HG03571 (cell line): ENCODE data around the gene SPINK2.

Experiments
- ATAC-seq: cut with Tn5 transposase; IDR thresholded peaks from one replicate; pipeline ENCODE4 v1.9.1; 2021; ENCODE audit not compliant: unreplicated experiment

Gene SPINK2

GRCh38 chr4:56821381-56822243, at the start of gene SPINK2:
TSS of gene SPINK2 (minus strand) at chr4:56821701. CDS start at chr4:56821662, 39 bp downstream.
- no peak for ATAC-seq

- no peak for ATAC-seq
Observed at GRCh38 chr4:56870946-56871345, 49.4 kb upstream of the SPINK2 start.

- ATAC-seq: no peak
Observed at GRCh38 chr4:56863441-56864139, 42.1 kb upstream of the SPINK2 start.

GRCh38 chr4:56861360-56861759, 39.9 kb upstream of the SPINK2 start:
- ATAC-seq: no peak

GRCh38 chr4:56860781-56861180, 39.3 kb upstream of the SPINK2 start:
- ATAC-seq: no peak

GRCh38 chr4:56859841-56860240, 38.3 kb upstream of the SPINK2 start:
- peak; percentile 45 for ATAC-seq

GRCh38 chr4:56857601-56858309, 36.3 kb upstream of the SPINK2 start:
- ATAC-seq: no peak

- ATAC-seq: no peak
Observed at GRCh38 chr4:56856656-56857055, 35.2 kb upstream of the SPINK2 start.

GRCh38 chr4:56850910-56851309, 29.4 kb upstream of the SPINK2 start:
- ATAC-seq: no peak

- no peak for ATAC-seq
Observed at GRCh38 chr4:56844802-56845580, 23.5 kb upstream of the SPINK2 start.

- ATAC-seq: no peak
Observed at GRCh38 chr4:56843421-56843899, 22.0 kb upstream of the SPINK2 start.

GRCh38 chr4:56840559-56840958, 19.1 kb upstream of the SPINK2 start:
- no peak for ATAC-seq

GRCh38 chr4:56828784-56829535, 7.5 kb upstream of the SPINK2 start:
- peak; percentile 51 for ATAC-seq

- no peak for ATAC-seq
Observed at GRCh38 chr4:56823933-56824600, 2.6 kb upstream of the SPINK2 start.

- ATAC-seq: no peak
Observed at GRCh38 chr4:56818797-56819196, 2.7 kb downstream of the SPINK2 start.

GRCh38 chr4:56817840-56818491, 3.5 kb downstream of the SPINK2 start:
- ATAC-seq: peak; percentile 76

GRCh38 chr4:56806666-56807065, 14.8 kb downstream of the SPINK2 start:
- no peak for ATAC-seq

GRCh38 chr4:56804551-56804950, 16.9 kb downstream of the SPINK2 start:
- no peak for ATAC-seq

- peak; percentile 42 for ATAC-seq
Observed at GRCh38 chr4:56803471-56803870, 18.0 kb downstream of the SPINK2 start.
